NCI-H2171 treated with DMSO at 0.1 percent for 48 hours (cell line): Measurements from ENCODE around the gene SIX4.
A peak's percentile ranks its signal among the peaks of the same experiment; 100 is the strongest.
"Not testable (repeated sequence)": the region's sequence is repeated elsewhere in the genome, so short reads cannot be mapped to it uniquely, and the experiment has no call there.

Source experiments
- DNase-seq: peaks from one replicate; lab custom pipeline; 2025; lab: John Stamatoyannopoulos, UW

The SIX4 gene

DNA sequence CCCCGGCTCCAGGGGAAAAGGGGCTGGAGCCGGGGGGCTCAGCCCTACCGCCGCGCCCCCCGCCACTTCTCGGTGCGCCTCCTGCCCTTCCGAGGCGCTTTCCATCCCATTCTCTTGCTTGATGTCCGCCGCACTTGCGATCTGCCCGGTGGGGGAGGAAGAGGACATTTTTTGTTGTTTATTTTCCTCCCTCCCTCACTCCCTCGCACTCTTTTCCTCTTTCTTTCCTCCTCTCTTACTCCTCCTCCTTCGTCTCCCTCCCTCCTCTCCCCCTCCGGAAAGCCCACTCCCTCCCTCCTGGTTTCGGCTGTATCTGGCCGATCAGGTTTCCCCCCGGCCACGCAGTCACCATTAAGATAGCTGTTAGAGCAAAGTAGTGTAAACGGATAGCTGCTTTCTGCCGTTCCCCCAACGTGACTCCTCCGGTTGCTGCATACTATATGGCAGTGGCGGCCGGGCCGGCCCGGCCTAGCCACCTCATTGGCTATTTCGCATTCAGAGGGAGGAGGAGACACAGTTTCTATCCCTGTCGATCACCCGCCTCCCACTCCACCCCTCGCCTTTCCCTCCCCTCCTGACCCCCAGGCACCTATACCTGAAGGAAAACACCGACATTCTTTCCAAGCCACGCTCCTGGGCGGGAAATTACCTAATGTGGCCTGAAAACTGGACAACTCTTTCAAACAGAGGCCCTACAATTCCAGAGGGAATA lies at the start of gene SIX4:
TSS of gene SIX4 (minus strand) at position 445 of the 712 bp plus-strand sequence. CDS start at position 168, 277 bp downstream.
- peak; percentile 93 for DNase-seq

DNA sequence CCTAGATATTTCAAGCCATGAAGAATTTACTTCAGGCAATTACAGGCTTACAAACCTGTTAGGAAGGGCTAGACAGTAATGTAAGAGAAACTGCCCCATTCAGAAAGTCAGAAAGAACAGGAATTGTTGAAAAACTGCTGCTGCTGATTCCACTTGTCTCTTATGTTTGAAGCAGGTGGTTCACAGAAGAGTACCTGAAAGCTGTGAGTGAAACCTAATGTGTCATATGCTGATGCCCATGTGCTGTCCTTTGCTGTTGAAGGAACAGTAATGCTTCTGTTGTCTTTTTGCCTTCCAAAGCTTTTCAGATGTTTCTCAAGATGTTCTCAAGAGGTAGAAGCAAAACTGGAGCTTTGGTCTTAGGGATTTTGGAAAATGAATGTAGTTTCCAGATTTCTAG lies 49.4 kb upstream of the SIX4 start:
- DNase-seq = no peak

DNA sequence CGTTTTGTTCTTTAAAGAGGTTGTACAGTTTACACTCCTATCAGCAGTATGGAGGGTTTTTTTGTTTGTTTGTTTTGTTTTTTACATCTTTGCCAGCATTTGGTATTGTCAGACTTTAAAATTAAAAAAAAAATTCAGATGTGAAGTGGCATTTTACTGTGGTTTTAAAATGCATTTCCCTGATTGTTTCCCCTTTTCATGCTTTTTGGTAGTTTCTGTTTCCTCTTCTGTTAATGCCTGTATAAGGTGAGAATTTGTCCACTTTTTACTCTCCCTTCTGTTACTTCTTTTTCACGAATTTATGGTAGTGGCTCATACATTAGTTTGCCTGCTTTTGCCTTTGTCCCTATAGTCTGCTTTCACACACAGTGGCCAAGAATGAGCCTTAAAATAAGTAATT lies 47.0 kb upstream of the SIX4 start:
- no peak for DNase-seq

DNA sequence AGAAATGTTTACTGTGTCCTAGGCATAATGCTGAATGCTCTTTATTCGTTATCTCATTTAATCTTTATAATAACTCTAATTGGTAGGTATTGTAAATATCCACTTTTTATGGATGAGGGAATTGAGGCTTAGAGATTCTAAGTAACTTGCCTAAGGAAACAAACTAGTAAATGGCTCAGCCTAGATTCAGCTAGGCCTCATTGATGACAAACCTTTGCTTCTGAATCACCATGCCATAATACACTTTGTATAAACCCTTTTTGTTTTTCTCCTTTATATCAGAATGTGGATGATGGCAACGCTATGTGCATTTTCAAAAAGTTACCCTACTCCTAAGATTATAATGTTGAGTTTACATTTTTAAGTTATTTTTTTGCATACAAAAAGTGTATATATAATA lies 44.5 kb upstream of the SIX4 start:
- no peak for DNase-seq

DNA sequence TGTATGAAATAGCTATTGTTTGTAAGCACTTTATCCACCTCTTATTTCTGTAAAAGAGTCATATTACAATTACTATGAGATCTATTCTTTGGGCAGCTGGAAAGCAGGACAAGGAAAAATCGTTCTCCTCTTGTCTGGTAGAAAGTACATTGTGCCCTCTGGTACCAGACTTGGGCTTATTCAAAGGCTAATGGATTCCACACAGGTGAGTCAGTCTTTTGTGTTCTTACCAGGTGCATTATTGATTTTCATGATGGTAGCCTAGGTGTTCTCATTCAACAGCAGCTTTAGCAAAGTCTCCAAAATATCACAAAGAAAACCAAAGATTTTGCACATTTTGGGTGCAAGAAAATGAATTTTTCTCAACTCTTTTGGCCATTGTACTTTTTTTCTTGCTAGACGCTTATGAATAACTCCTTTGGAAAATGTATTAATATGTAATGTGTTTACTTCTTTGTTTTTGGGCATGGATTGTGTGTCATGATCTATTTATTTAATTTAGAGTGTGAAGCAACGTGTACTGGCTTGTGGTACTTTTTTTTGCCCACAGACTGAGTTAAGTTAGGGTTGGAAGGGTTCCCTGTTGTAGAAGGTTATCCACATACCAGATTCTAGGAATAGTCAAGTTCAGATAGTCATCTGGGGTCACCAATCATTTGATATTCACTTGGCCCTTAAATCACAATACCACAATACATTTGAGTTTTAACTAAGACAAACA lies 36.7 kb upstream of the SIX4 start:
- DNase-seq = peak; percentile 32

DNA sequence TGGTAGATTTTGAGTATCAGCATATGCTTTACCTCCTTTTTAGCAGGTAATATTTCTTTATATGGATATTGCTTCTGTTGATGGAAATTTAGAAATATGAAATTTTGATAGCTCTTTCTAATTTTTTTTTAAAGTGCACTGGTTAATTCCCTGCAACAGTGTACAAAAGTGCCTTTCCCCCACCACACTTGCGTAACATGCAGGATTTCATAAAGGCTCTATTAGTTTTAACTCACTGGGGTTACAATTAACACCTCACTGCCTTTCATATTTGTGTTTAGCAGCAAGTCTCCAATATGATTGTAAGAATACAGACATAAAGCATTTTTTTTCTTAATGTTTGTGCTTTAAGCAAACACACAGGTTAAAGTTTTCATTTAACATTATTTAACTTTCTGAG lies 36.1 kb upstream of the SIX4 start:
- DNase-seq = no peak

DNA sequence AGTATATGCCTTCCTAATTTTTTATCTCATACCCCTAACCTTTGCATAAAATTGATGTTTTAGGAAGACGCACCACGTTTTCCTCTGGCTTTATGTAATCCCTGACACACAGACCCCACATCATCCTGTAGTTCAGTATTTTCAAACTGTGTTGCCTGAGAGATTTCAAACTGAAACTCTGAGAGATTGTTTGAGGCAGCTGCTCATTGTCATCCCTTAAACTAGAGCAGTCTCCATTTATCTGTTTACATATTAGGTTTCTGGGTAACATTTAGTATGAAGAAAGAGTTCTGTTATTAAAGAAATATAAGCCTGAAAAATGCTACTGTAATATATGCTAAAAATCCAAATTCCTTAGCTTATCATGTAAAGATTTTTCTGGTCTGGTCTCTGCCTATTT lies 34.7 kb upstream of the SIX4 start:
- DNase-seq = peak; percentile 55

DNA sequence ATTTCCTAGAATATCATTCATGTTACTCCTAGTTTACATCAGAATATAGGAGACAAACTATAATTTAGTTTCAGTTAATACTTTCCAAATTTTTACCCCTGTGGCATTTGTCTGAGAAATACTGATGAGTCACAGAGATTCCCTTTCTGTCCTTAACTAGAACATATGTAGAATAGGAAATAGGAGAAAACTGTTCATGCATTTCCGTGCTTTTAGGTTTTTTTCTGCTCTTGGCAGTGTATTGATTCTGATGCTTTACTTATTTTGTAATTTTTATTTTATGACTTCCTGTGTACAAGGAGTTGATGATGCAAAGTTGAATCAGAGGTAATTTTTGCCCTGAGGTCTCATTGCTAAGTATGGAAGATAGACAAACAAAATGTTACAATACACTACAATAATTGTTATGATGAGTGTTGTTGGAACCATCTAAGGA lies 33.4 kb upstream of the SIX4 start:
- DNase-seq = no peak

DNA sequence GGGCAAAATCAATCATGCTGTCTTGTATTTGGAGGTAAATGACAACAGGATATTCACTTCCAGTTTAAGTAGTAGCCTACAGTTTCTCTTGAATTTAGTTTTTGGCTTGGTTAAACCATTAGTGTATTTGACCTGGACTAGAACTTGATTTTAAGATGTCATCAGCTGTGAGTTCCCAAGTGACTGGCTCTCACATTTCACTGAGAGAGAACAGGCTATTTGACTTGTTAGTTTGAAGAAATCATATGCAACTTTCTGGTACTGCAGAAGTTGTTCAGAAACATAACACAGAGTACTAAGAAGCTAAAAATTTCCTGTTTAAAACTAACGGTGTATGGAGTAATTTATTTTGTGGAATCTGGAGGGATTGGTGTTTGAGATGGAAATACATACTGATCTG lies 32.7 kb upstream of the SIX4 start:
- DNase-seq = no peak

DNA sequence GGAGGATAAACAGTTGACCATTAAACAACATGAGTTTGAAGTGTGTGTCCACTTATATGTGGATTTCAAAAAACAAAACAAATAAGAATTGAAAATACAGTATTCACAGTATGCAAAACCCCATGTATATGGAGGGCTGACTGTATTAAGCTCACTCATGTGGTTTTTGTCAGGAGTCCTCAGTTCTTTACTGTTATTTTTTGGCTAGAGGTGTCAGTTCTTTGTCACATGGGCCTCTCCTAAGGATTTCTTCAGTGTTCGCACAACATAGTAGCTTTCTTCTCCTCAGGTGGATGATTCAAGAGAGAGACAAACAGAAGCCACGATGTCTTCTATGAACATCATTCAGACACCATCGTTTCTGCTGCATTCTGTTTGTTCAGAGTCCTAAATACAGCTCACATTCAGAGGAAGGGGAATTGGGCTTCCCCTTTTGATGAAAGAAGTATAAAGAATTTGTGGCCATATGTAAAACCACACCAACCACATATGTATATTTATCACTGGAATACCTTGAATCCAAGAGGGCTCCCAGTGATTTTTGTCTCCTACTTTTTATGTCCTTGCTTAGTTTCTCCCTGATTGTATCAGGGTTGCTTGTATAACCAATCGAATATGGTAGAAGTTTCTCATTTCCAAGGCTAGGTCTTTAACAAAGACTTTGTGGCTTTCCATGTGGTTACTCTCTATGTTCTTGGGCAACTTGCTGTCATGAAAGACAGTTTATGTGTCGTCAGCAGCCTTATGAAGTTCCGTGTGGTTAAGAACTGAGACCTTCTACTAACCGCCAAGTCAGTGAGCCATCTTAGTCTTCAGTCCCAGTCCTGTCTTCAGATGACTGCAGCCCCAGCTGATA lies 29.3 kb upstream of the SIX4 start:
- no peak for DNase-seq

DNA sequence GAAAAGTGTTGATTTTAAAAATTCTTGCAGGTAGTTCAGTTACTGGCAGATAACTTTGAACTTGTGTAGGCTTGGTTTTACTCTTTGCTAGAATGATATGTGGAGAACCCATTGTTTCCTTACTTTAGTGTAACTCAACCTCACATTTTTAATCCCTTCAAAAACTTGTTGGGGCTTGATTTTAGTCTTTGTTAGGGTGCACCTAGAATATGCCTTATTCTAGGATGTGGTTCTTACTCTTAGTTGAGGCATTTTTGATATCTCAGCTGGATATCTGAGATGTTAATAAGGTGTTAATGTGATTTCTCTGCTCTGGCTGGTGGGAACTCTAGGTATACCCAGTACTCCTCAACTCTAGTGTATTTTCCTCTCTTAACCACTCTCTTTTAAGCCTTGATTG lies 20.4 kb upstream of the SIX4 start:
- no peak for DNase-seq

DNA sequence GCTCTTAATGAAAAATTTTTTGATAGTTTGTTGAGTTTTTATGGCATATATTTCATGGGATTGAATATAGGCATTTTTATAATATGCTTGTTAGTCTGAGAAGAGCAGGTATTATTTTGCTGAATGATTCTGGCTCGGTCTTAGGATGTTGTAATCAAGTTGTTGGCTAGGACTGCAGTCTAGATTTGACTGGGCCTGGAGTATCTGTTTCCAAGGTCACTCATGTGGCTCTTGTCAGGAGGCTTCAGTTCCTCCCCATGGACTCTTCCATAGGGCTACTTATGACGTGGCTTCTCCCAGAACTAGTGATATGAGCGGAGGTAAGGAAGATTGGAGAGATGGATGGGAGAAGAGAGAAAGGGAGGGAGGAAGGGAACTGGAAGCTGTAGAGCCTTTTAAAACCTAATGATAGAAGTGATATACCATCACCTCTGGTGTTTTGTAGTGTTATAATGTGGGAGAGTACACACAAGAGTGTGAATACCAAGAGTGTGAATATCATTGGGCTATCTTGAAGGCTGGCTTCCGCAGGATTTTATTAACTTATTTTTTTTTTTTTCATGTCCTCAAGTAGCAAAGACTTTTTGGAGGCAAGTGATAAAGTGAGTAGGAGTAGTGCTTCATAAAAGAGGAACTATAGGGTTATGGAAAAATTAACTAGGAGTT lies 14.8 kb upstream of the SIX4 start:
- DNase-seq = no peak

DNA sequence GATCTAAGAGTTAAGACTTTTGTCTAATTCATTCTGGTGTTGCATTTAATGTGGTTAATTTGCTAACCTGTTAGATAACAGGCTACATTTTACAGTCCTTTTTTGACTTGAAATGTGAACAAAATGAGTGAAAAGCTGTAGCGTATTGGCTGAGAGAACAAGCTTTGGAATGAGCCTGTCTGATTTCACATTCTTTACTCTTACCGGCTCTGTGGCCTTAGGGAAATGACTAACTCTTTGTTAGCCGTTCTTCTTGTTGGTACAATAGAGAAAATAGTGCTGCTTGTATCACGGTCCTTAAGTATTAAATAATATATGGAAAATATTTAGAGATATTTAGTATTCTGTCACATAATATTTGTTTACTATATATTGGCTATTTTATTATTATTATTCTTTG lies 12.3 kb upstream of the SIX4 start:
- DNase-seq = no peak

DNA sequence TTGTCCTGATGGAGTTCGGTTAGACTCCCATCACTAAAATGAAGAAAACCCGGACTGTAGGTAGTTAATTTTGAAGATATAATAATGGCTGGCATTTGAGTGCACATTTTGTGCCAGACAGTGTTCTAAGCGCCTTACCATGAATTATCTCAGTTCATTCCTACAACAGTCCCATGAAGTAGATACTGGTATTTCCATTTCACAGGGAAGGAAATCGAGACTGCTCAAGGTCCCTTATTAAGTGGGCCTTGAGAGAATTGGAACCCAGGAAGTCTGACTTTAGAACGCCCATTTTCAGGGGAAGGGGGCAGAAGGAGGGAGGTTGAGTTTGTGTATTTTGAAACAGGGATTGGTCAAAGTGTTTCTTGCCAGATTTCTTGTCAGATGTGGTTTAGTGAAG lies 11.3 kb upstream of the SIX4 start:
- DNase-seq = no peak

DNA sequence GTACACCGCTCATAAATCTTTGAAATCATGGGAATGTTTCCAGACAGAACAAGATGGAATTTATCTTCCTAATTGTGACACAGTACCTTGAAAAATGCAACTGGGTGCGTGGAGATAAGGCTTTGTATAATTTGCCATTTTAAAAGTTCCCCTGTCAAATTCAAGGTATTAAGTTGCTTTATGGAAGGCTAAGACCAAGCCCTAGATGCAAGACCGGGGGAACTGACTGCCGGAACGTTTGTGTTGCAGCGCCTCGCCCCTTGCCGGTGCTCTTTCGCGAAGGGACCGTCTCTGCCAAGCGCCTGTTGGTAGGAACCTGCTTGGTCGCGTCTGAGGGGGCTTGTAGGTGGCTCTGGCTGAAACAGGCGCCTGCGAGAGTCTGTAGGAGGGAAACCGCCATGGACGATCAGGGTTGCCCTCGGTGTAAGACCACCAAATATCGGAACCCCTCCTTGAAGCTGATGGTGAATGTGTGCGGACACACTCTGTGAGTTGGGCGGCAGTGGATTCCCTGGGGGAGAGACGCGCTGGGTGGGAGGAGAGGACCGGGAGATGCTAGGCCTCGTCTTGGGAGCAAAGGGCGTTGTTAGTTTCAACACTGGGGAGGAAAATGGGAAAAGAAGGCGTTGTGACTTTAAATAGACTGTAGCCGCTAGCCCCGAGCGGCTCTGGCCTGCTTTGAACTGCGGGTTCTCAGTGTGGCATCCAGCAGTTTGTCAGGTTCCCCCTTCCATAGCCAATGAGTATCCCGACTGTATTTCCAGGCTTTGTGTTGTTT lies 10.5 kb upstream of the SIX4 start, which contains the start of gene MNAT1:
TSS of gene MNAT1 (plus strand) at position 297 of the 778 bp plus-strand sequence. CDS start at position 399, 102 bp downstream.
- peak; percentile 93 for DNase-seq

DNA sequence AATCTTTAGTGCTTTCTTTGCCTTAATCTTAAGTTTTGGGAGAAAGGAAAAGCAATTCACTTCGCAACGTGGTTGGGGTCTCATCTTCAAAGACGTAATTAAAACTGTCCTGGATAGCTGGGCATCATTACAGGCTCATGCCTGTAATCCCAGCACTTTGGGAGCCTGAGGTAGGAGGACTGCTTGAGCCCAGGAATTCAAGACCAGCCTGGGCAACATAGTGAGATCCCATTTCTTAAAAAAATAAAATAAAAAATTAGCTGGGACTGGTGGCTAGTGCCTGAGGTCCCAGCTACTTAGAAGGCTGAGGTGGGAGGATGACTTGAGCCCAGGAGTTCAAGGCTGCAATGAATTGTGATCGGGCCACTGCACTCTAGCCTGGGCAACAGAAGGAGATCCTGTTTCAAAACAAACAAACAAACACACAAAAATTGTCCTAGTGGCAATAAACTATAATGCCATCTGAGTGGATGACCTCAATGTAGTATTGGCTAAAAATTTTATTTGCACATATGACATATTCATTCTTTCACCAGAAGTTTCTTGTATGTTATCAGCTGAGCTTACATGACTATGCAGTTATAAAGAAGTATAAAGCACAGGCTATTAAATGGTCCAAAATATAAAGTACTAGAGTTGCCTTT lies 8.8 kb upstream of the SIX4 start:
- no peak for DNase-seq

DNA sequence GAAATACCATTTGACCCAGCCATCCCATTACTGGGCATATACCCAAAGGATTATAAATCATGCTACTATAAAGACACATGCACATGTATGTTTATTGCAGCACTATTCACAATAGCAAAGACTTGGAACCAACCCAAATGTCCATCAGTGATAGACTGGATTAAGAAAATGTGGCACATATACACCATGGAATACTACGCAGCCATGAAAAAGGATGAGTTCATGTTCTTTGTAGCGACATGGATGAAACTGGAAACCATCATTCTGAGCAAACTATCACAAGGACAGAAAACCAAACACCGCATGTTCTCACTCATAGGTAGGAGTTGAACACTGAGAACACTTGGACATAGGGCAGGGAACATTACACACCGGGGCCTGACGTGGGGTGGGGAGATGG lies 7.1 kb upstream of the SIX4 start:
- not testable (repeated sequence) for DNase-seq

DNA sequence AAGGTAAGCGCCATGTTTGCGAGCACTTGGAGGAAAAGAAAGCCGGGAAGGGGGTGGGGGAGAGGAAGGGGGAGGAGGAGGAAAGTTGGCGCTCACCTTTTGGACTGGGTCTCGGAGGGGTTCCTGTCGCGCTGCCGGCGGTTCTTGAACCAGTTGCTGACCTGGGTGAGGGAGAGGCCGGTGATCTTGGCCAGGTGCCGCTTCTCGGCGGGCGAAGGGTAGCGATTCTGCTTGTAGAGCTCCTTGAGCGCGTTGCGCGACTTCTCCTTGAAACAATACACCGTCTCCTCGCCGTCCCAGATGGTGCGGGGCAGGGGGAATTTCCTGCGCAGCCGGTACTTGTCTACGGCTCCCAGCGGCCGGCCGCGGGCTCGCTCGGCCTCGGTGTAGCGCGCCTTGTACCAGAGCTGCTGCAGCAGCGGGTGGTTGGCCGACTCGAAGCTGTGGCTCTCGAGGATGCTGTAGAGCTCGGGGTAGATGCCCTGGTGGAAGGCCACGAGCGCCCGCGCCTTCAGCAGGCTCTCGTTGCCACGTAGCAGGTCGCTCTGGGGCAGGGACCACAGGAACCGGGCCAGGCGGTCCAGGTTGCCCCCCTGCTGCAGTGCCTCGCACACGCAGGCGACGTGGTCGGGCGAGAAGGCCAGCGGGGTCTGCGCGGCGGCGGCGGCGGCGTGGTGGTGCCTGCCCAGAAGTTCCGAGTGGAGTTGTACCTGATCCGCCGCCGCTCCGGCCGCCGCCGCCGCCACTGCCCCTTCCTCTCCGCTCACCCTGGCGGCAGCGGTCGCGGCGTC lies 840 bp downstream of the SIX4 start:
- DNase-seq = peak; percentile 71

DNA sequence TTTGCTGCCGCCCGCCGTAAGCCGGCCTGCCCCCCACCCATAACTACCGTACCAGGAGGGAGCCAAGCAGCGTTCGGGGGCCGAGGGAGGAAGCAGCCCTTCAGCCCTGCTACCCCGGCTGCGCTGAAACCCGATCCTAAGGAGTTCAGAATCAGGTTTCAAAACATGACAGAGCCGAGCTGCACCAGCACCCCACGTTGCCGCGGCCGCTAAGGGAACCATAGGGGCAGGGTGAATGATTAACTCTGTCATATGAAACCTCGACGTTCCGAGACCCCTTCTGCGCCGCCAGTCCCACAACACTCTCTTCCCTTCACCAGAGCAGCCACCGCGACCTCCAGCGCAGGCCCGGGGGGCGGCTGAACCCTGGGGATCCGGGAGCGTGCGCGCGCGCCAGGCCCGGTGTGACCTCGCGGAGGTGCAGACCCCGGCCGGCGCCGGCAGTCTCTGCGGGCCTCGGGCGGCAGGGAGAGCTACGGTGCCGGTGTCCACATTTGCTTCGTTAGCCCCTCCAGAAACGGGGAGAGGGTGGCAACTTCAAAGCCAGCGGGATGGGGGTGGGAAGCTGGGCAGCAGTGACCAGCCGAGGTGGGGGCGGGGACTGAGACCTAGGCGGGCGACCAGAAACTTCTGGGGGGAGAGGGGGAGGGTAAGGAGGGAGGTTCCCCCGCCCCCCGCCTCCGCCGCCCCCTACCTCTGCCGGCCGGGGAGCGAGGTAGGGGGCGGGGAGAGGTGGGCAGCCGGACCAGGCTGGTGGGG lies 1.6 kb downstream of the SIX4 start:
- peak; percentile 91 for DNase-seq

DNA sequence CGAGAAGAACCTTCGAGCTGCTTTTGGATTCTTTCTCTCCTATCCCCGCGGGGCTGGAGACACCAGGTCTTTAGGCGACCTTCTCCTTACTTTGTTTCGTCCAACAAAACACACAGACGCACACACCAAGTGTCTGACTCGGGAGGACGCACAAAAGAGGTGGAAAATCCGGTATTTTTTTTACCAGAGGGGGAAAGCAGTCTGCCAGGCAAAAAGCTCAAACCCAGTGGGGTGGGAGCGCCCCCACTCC lies 2.1 kb downstream of the SIX4 start:
- no peak for DNase-seq
